NCI-H526 treated with DMSO at 0.1 percent for 48 hours (cell line): ENCODE measurements around the gene TNS3.

Experiments used
- DNase-seq: peaks from one replicate; lab custom pipeline; 2025; lab: John Stamatoyannopoulos, UW

Gene TNS3

GRCh38 chr7:47521816-47522561 is 59.9 kb downstream of the TNS3 start:
- DNase-seq = no peak

- no peak for DNase-seq
Observed at GRCh38 chr7:47521011-47521795, 60.7 kb downstream of the TNS3 start.

GRCh38 chr7:47520406-47520805 is 61.5 kb downstream of the TNS3 start:
- DNase-seq = no peak

- no peak for DNase-seq
Observed at GRCh38 chr7:47518827-47519226, 63.1 kb downstream of the TNS3 start.

GRCh38 chr7:47517821-47518480 is 64.0 kb downstream of the TNS3 start:
- no peak for DNase-seq

- DNase-seq = no peak
Observed at GRCh38 chr7:47516985-47517600, 64.8 kb downstream of the TNS3 start.

- DNase-seq = no peak
Observed at GRCh38 chr7:47516386-47516785, 65.5 kb downstream of the TNS3 start.

- no peak for DNase-seq
Observed at GRCh38 chr7:47515305-47515834, 66.5 kb downstream of the TNS3 start.

- DNase-seq = no peak
Observed at GRCh38 chr7:47514818-47515217, 67.1 kb downstream of the TNS3 start.

GRCh38 chr7:47514367-47514766 is 67.5 kb downstream of the TNS3 start:
- no peak for DNase-seq

GRCh38 chr7:47513741-47514241 is 68.1 kb downstream of the TNS3 start:
- no peak for DNase-seq

GRCh38 chr7:47512481-47513176 is 69.3 kb downstream of the TNS3 start:
- no peak for DNase-seq

- DNase-seq = no peak
Observed at GRCh38 chr7:47511699-47512370, 70.1 kb downstream of the TNS3 start.

GRCh38 chr7:47510786-47511185 is 71.1 kb downstream of the TNS3 start:
- no peak for DNase-seq

GRCh38 chr7:47510192-47510591 is 71.7 kb downstream of the TNS3 start:
- no peak for DNase-seq

- no peak for DNase-seq
Observed at GRCh38 chr7:47509571-47509970, 72.3 kb downstream of the TNS3 start.

- DNase-seq = no peak
Observed at GRCh38 chr7:47508389-47509380, 73.2 kb downstream of the TNS3 start.

- DNase-seq = no peak
Observed at GRCh38 chr7:47507522-47507921, 74.4 kb downstream of the TNS3 start.
